DOHH2 (cell line): Measurements from ENCODE around the gene PLCB3.

Experiments
- EZH2phosphoT487 ChIP-seq: fragments of 200-600 bp; sonication (generic); IDR thresholded peaks from 2 replicates; pipeline ENCODE4 v1.6.1; 2017; ENCODE audit warnings: borderline replicate concordance, mild to moderate bottlenecking, antibody characterized with exemption, low read length, moderate library complexity, mixed read lengths
- TF ChIP-seq, protein P1 (sequence below): fragments of 200-600 bp; sonication (generic); IDR thresholded peaks from one replicate; pipeline ENCODE4 v1.5.1; 2014; ENCODE audit warnings: antibody characterized with exemption, mild to moderate bottlenecking, low read depth, low read length; ENCODE audit not compliant: poor library complexity, severe bottlenecking

DNA sequence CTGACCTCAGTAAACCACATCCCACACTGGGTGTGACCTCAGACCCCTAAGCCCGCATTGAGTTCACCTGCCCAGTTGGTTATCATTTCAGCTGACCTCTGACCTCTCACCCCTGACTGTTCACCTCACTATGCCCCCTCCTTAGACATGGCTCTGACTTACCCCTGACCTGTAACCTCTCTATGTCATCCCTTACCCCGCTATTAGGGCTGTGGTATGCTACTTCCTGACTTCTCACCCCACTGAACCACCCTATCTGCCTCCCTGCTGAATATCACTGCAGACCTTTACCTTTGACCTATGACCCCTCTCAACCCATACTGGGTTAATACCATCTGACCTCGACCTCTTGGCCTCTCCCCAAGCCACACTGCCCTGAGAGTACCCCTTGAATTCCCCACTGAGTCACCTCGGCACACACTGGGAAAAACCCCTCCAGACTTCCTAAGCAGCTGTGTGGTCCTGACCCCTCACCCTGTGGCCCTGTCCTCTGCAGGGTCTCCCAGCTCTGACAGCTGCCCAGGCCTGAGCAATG is 8.3 kb downstream of the PLCB3 start:
- TF ChIP-seq, protein P1, sequence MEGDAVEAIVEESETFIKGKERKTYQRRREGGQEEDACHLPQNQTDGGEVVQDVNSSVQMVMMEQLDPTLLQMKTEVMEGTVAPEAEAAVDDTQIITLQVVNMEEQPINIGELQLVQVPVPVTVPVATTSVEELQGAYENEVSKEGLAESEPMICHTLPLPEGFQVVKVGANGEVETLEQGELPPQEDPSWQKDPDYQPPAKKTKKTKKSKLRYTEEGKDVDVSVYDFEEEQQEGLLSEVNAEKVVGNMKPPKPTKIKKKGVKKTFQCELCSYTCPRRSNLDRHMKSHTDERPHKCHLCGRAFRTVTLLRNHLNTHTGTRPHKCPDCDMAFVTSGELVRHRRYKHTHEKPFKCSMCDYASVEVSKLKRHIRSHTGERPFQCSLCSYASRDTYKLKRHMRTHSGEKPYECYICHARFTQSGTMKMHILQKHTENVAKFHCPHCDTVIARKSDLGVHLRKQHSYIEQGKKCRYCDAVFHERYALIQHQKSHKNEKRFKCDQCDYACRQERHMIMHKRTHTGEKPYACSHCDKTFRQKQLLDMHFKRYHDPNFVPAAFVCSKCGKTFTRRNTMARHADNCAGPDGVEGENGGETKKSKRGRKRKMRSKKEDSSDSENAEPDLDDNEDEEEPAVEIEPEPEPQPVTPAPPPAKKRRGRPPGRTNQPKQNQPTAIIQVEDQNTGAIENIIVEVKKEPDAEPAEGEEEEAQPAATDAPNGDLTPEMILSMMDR, result no peak
- no peak for TF ChIP-seq EZH2phosphoT487
